Uterus (tissue), 4 donors: Measurements from ENCODE around the gene SLC9C1. TPM values are rescaled to one million over a fixed set of nuclear protein-coding genes. Genes with fewer than 3 reads are reported as not detected.

Experiments used
- DNase-seq, 2 donors: peaks; one replicate each; pipeline ENCODE4 v3.0.0-alpha.2; 2019 to 2020
- H3K27ac ChIP-seq, 2 donors: fragments of 200-600 bp; sonication (generic); 1 replicate in 1 of 2; 2 replicates in 1 of 2; pipeline ENCODE4 v1.5.1; 2016 to 2018
- H3K27me3 ChIP-seq, 2 donors: fragments of 200-600 bp; sonication (generic); one replicate each; pipeline ENCODE4 v1.5.1; 2018 to 2019; ENCODE audit warnings: control low read depth in 1 of 2
- H3K36me3 ChIP-seq, 2 donors: fragments of 200-600 bp; sonication (generic); one replicate each; pipeline ENCODE4 v1.5.1; 2019; ENCODE audit warnings: control low read depth in 1 of 2
- H3K4me1 ChIP-seq, 2 donors: fragments of 200-600 bp; sonication (generic); one replicate each; pipeline ENCODE4 v1.5.1; 2018 to 2019; ENCODE audit warnings: control low read depth in 1 of 2
- H3K4me3 ChIP-seq, 2 donors: fragments of 200-600 bp; sonication (generic); 1 replicate in 1 of 2; 2 replicates in 1 of 2; pipeline ENCODE4 v1.5.1; 2018 to 2019; ENCODE audit warnings: mild to moderate bottlenecking in 1 of 2
- H3K9me3 ChIP-seq, 2 donors: fragments of 200-600 bp; sonication (generic); one replicate each; pipeline ENCODE4 v1.5.1; 2019; ENCODE audit warnings: control low read depth in 1 of 2
- CTCF ChIP-seq, 4 experiments: fragments of 200-600 bp in 2 of 4; fragments of 450-650 bp in 2 of 4; sonication (generic) in 2 of 4; IDR thresholded peaks; one replicate each; pipeline ENCODE4 v1.5.1; 2016 to 2019; ENCODE audit warnings: antibody characterized with exemption in 4 of 4, mild to moderate bottlenecking in 2 of 4, moderate library complexity in 1 of 4
- POLR2A ChIP-seq, 2 donors: fragments of 450-650 bp; IDR thresholded peaks; one replicate each; pipeline ENCODE4 v1.6.1; 2016; ENCODE audit warnings: antibody characterized with exemption in 2 of 2, mild to moderate bottlenecking in 1 of 2, moderate library complexity in 1 of 2
- intact Hi-C: fragments of 100-400 bp; cut with DNase I; formaldehyde crosslinking; loops from one replicate; pipeline ENCODE4 v1.15.1; 2023; ENCODE audit warnings: low total_unique reads
- total RNA-seq, 4 donors: library from RNA; depleted of rRNA in 3 of 4; stranded (reverse); fragments of >200 nt in 3 of 4; gene quantifications; one replicate each; pipeline versions ENCODE4 v1.1.0 to v1.2.4, GENCODE V29; 2014 to 2023
- donor health status: DM: yes; HTN: yes; CAD: no.

SLC9C1 gene
- total RNA-seq, 4 donors from 2014 or later, result 0.49 to 1.7 TPM; not detected in 2

- Histone ChIP-seq H3K27me3 (no peaks in the 10 kb centered on the region), H3K4me1 (no peaks in the 10 kb centered on the region), H3K36me3 (no peaks in the 10 kb centered on the region), H3K9me3 (no peaks in the 10 kb centered on the region), H3K4me3 (no peak overlapping the region), H3K27ac (no peak overlapping the region)
- DNase-seq, result no peak
- no peak for TF ChIP-seq CTCF (IDR thresholded peaks at IDR 0.05)
- no peak for TF ChIP-seq POLR2A (IDR thresholded peaks at IDR 0.05)
- intact Hi-C loops, result no loop called here
These were observed 12.8 kb upstream of the SLC9C1 start for GRCh38 chr3:112306825-112307224.

- Histone ChIP-seq H3K4me3 (peak overlapping the region in 1 of 2 donors; percentile 43), H3K27ac (peak overlapping the region in 1 of 2 donors; percentile 7), H3K27me3 (no peaks in the 10 kb centered on the region), H3K36me3 (no peaks in the 10 kb centered on the region), H3K4me1 (no peaks in the 10 kb centered on the region), H3K9me3 (no peaks in the 10 kb centered on the region)
- intact Hi-C loops, result no loop called here
- TF ChIP-seq CTCF (IDR thresholded peaks at IDR 0.05), result peak in 2 of 4 experiments; percentile 14 to 20
- no peak for TF ChIP-seq POLR2A (IDR thresholded peaks at IDR 0.05)
- DNase-seq, result no peak
These were observed 10.6 kb upstream of the SLC9C1 start for GRCh38 chr3:112304611-112305010.

GRCh38 chr3:112303764-112304325, 9.8 kb upstream of the SLC9C1 start:
- Histone ChIP-seq H3K9me3 (no peaks in the 10 kb centered on the region), H3K27me3 (no peaks in the 10 kb centered on the region), H3K36me3 (no peaks in the 10 kb centered on the region), H3K4me1 (no peaks in the 10 kb centered on the region), H3K27ac (peak overlapping the region in 1 of 2 donors; percentile 7), H3K4me3 (peak overlapping the region; percentile 27 to 43)
- intact Hi-C loops, result no loop called here
- no peak for TF ChIP-seq CTCF (IDR thresholded peaks at IDR 0.05)
- no peak for TF ChIP-seq POLR2A (IDR thresholded peaks at IDR 0.05)
- peak in 1 of 2 donors; percentile 19 for DNase-seq

DNA sequence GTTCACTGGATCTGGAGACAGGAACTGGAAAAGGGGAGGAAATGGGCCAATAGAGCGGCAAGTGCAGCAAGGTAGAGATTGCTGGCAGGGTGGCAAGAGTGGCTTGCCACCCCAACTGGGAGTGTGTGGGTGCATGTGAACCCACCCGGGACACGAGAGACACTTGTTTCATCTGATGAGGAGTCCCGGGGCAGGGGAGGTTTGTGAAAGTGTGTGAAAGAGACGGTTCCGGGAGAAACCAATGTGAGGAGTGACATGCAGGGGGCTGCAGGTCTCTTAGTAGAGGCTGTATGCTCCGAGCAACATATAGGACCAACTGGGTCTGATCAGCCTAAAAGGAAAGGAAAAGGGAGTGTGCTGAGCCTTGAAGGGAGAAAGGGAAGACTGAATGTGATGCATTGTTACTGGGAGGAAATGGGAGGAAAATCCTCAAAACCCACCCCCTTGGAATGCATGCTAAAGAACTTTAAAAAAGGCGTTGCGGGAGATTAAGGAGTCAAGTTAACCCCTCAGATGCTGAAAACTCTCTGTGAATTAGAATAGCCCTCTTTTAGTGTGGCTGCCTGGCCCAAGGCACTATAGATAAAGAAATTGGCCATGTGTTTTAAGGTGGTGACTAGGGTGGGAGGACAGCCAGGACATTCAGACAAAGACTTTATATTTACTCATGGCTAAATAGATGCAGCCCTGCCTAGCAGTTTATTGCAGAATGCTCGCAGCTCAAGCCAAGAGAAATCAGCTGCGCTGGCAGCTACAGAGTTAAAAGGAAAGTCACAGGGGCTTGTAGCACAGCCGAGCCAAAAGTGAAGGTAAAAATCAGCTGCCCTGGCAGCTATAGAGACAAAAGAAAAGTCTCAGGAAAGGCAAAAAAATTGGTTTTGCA, 9.1 kb upstream of the SLC9C1 start:
- intact Hi-C loops, result no loop called here
- no peak for DNase-seq
- H3K36me3 ChIP-seq, result no peaks in the 10 kb centered on the region
- no peaks in the 10 kb centered on the region for H3K9me3 ChIP-seq
- H3K27ac ChIP-seq, result peak overlapping the region in 1 of 2 donors; percentile 7
- TF ChIP-seq POLR2A (IDR thresholded peaks at IDR 0.05), result no peak
- no peak for TF ChIP-seq CTCF (IDR thresholded peaks at IDR 0.05)
- H3K4me3 ChIP-seq, result peak overlapping the region; percentile 27 to 43
- H3K4me1 ChIP-seq, result no peaks in the 10 kb centered on the region
- H3K27me3 ChIP-seq, result no peaks in the 10 kb centered on the region
